Upper lobe of right lung (tissue), 1 donor: ENCODE measurements around the gene FCHSD1. TPM values are rescaled to one million over a fixed set of nuclear protein-coding genes. Genes with fewer than 3 reads are reported as not detected.

Experiments used
- ATAC-seq: fragments of 200-7000 bp; cut with Tn5 transposase; one replicate; pipeline ENCODE4 v1.9.1; 2020; ENCODE audit warnings: mild to moderate bottlenecking, moderate library complexity
- DNase-seq: peaks from one replicate; pipeline ENCODE4 v3.0.0-alpha.2; 2020
- H3K27ac ChIP-seq: fragments of 200-600 bp; one replicate; pipeline ENCODE4 v1.8.0; 2022
- H3K27me3 ChIP-seq: fragments of 200-600 bp; one replicate; pipeline ENCODE4 v1.8.0; 2022; ENCODE audit warnings: mild to moderate bottlenecking
- H3K36me3 ChIP-seq: fragments of 200-600 bp; one replicate; pipeline ENCODE4 v1.8.0; 2022
- H3K4me1 ChIP-seq: fragments of 200-600 bp; one replicate; pipeline ENCODE4 v1.8.0; 2022
- H3K4me3 ChIP-seq: fragments of 200-600 bp; one replicate; pipeline ENCODE4 v1.8.0; 2022; ENCODE audit warnings: mild to moderate bottlenecking
- H3K9me3 ChIP-seq: fragments of 200-600 bp; one replicate; pipeline ENCODE4 v1.8.0; 2022
- intact Hi-C: fragments of 100-400 bp; cut with DNase I; formaldehyde crosslinking; loops from one replicate; pipeline ENCODE4 v1.11.0; 2022
- total RNA-seq: library from RNA; stranded (reverse); fragmentation: NEBNext Ultra II Directional; extraction: Animal tissue kit (Norgen Biotek cat#: 25700); gene quantifications from one replicate; pipeline ENCODE4 v1.2.1, GENCODE V29; 2021
- TF ChIP-seq, protein P1 (sequence below): fragments of 200-600 bp; IDR thresholded peaks from one replicate; pipeline ENCODE4 v1.8.0; 2022; ENCODE audit warnings: antibody characterized with exemption
- donor health status: DM: no; HTN: yes; CAD: no; lungs with severe emphysema.

Gene FCHSD1
- total RNA-seq, 1 donor from 2014 or later = 13.6 TPM

DNA sequence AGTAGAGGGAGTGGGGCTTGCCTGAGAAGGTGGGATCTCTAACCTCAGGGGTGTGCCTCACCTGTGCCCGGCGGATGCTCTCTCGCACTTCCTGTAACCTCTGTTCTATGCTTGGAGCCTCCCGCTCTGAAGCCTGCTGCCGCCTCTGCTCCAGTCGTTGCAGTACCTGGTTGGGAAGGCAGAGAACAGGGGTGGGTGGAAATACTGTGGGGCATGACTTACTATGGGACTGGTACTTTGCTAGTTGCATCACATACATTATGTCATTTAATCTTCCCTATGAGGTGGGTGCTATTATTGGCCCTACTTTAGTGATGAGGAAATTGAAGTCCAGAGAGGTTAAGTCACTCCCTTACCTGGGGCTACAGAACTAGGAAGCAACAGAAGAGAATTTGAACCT lies 5.2 kb downstream of the FCHSD1 start:
- intact Hi-C loops = no loop called here
- no peaks in the 10 kb centered on the region for H3K9me3 ChIP-seq
- H3K27me3 ChIP-seq = no peaks in the 10 kb centered on the region
- H3K36me3 ChIP-seq = peaks cover 27% of the 10 kb centered on the region
- no peak overlapping the region for H3K4me3 ChIP-seq
- H3K4me1 ChIP-seq = no peaks in the 10 kb centered on the region
- no peak overlapping the region for H3K27ac ChIP-seq
- no peak for ATAC-seq
- peak; percentile 46 for DNase-seq
- TF ChIP-seq, protein P1, sequence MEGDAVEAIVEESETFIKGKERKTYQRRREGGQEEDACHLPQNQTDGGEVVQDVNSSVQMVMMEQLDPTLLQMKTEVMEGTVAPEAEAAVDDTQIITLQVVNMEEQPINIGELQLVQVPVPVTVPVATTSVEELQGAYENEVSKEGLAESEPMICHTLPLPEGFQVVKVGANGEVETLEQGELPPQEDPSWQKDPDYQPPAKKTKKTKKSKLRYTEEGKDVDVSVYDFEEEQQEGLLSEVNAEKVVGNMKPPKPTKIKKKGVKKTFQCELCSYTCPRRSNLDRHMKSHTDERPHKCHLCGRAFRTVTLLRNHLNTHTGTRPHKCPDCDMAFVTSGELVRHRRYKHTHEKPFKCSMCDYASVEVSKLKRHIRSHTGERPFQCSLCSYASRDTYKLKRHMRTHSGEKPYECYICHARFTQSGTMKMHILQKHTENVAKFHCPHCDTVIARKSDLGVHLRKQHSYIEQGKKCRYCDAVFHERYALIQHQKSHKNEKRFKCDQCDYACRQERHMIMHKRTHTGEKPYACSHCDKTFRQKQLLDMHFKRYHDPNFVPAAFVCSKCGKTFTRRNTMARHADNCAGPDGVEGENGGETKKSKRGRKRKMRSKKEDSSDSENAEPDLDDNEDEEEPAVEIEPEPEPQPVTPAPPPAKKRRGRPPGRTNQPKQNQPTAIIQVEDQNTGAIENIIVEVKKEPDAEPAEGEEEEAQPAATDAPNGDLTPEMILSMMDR = no peak

DNA sequence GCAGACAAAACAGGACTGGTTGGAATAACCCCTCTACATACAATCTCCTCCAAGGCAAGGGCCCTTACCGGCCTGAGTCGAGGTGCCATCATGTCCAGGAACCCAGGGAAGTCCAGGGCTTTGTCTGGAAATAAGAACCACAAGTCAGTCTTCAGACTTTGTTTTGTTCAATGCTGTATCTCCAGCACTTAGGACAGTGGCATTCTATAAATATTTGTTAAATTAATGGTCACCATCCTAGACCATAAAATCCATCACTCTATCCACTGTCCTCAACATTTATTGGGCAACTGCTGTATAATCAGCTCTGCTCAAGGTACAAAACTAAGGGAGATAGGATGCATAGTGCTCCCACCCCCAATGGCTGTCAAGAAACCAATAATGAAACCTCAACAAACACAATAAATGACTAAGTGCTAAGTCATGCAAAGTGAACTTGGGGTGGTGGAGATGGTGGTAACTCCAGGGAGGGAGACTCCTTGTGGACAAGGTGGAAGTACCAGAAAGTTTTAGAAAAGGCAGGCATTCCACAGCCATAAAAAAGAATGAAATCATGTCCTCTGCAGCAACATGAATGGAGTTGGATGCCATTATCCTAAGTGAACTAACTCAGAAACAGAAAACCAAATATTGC lies 9.5 kb downstream of the FCHSD1 start:
- intact Hi-C loops = no loop called here
- no peak for ATAC-seq
- H3K4me1 ChIP-seq = peaks cover 6% of the 10 kb centered on the region
- H3K4me3 ChIP-seq = no peak overlapping the region
- H3K9me3 ChIP-seq = no peaks in the 10 kb centered on the region
- TF ChIP-seq, protein P1 = no peak
- H3K27me3 ChIP-seq = no peaks in the 10 kb centered on the region
- peaks cover 22% of the 10 kb centered on the region for H3K36me3 ChIP-seq
- no peak for DNase-seq
- no peak overlapping the region for H3K27ac ChIP-seq

DNA sequence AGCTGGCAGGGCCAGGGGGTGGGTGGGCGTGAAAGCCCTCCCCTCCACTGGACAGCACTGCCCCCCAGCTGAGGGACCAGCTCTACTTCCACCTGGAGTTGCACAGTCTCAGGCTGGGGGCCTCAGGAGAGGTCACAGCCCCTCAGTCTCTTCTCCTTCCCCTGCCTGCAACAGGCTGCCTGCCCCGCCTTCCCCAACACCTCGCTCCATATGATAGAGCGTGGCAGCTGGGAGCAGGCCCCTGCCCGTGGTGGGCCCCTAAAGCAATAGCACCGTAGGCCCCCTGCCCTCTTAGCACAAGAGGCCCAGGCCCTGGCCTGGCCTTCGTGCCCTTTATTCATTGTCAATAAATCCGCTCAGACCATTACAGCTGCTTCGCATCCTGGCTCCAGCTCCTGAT lies 10.5 kb downstream of the FCHSD1 start:
- no peaks in the 10 kb centered on the region for H3K9me3 ChIP-seq
- intact Hi-C loops = no loop called here
- peaks cover 12% of the 10 kb centered on the region for H3K36me3 ChIP-seq
- no peak for DNase-seq
- H3K4me3 ChIP-seq = no peak overlapping the region
- TF ChIP-seq, protein P1 = no peak
- no peaks in the 10 kb centered on the region for H3K27me3 ChIP-seq
- H3K27ac ChIP-seq = no peak overlapping the region
- no peak for ATAC-seq
- H3K4me1 ChIP-seq = peaks cover 11% of the 10 kb centered on the region

DNA sequence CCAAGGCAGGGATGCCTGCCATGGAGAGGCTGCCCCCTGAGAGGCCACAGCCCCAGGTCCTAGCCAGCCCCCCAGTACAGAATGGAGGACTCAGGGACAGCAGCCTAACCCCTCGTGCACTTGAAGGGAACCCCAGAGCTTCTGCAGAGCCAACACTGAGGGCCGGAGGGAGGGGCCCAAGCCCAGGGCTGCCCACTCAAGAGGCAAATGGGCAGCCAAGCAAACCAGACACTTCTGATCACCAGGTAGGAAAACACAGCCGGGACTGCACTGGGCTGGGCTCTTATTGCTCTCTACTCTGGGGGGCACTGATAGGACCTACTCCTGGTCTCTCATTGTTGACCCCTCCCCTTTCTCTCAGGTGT lies 11.2 kb downstream of the FCHSD1 start:
- Histone ChIP-seq H3K9me3 (no peaks in the 10 kb centered on the region), H3K27ac (no peak overlapping the region), H3K36me3 (peaks cover 12% of the 10 kb centered on the region), H3K4me1 (peaks cover 14% of the 10 kb centered on the region), H3K27me3 (no peaks in the 10 kb centered on the region), H3K4me3 (no peak overlapping the region)
- intact Hi-C loops = no loop called here
- TF ChIP-seq, protein P1 = no peak
- ATAC-seq (no peak), DNase-seq (no peak)

DNA sequence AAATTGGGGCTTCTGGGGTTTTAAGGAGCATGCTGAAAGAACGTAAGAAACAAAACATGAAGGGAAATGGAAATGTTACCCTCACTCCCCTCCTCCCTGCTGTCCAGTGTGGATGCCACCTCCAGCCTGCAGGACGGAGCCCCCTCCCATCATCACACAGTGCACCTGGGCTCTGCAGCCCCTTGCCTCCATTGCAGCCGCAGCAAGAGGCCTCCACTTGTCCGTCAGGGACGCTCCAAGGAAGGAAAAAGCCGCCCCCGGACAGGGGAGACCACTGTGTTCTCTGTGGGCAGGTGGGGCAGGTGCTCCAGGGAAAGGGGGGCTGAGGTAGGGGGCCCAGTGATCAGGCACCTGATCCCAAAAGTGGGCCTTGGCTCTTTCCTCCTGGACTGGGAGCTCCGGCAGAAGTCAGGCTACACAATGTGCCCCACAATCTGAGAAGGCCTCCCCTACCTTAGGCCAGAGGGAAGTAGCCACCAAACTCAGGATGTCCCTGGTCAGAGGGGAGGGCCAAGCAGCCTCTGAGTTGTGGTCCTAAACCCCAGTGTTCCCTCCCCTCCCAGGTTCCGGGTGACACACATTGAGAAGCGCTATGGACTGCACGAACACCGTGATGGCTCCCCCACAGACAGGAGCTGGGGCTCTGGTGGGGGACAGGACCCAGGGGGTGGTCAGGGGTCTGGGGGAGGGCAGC lies 11.7 kb downstream of the FCHSD1 start:
- Histone ChIP-seq H3K4me1 (peaks cover 16% of the 10 kb centered on the region), H3K4me3 (no peak overlapping the region), H3K9me3 (no peaks in the 10 kb centered on the region), H3K27me3 (no peaks in the 10 kb centered on the region), H3K27ac (no peak overlapping the region), H3K36me3 (peaks cover 9% of the 10 kb centered on the region)
- DNase-seq (no peak), ATAC-seq (no peak)
- intact Hi-C loops = no loop called here
- TF ChIP-seq, protein P1 = no peak
